HG02973 (cell line): ENCODE data around the gene ROBO3.

Experiments used
- ATAC-seq: cut with Tn5 transposase; IDR thresholded peaks from one replicate; pipeline ENCODE4 v1.9.1; 2021; ENCODE audit warnings: moderate library complexity; ENCODE audit not compliant: unreplicated experiment

The ROBO3 gene

DNA sequence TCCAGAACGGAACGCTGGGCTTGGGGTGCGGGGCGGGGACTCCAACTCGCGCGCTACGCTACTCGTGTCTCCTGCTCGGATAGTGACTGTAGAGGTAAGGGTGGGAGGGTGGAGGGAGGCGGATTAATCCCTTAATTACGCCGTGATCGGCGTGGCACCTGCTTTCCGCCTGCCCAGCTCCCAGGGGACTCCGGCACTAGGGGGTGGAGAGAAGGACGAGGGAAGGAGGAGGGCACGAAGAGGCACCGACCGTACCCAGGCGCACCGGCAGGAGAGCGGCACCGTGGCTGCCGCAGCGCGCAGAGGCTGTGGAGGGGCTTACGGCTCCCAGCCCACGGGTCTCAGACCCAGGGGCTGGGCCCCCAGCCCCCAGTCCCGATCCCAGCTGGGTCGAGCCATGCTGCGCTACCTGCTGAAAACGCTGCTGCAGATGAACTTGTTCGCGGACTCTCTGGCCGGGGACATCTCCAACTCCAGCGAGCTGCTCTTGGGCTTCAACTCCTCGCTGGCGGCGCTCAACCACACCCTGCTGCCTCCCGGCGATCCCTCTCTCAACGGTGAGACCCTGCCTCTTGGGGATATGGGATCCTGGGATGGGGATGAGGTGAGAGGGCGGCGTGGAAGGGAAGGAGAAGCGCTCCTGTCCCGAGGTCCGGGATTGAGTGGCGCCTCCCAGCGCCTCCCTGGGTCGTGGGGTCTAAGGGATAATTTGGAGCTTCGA lies at the start of gene ROBO3:
Gene ROBO3 (plus strand): TSS at position 252 of the 721 bp plus-strand sequence. CDS start 146 bp downstream, at position 398.
- no peak for ATAC-seq

- ATAC-seq: no peak
These were observed 48.2 kb upstream of the ROBO3 start for GRCh38 chr11:124817036-124817435.

DNA sequence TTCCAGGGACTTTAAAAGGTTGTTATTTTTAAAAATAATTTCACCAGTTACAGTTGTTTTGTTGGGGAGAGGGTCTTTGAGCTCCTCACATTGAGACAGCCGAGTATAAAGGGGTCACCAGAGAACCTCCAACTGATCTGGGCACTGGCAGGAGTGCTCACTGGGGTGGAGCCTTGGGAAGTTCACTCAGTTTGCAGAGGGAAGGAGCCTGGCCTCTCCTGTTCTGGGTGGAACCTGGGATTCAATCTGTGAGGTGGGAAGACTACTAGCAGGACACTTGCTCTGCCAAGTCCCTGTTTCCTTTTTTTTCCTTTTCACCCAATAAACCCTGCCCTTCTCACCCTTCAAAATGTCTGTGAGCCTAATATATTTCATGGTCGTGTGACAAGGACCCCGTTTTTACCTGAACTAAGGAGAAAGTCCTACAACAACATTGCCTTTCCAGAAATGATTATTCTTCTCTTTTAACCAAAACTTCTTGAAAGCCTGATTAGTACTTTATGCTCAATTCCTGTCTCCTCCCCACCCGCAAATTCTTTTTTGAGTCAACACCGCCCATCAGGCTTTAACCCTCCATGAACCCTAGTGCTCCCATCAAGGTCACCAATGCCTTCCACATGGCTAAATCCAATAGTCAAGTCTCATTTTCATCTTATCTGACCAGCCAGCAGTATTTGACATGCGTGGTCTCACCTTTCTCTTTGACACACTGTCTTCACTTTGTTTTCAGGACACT lies 43.1 kb upstream of the ROBO3 start:
- no peak for ATAC-seq

DNA sequence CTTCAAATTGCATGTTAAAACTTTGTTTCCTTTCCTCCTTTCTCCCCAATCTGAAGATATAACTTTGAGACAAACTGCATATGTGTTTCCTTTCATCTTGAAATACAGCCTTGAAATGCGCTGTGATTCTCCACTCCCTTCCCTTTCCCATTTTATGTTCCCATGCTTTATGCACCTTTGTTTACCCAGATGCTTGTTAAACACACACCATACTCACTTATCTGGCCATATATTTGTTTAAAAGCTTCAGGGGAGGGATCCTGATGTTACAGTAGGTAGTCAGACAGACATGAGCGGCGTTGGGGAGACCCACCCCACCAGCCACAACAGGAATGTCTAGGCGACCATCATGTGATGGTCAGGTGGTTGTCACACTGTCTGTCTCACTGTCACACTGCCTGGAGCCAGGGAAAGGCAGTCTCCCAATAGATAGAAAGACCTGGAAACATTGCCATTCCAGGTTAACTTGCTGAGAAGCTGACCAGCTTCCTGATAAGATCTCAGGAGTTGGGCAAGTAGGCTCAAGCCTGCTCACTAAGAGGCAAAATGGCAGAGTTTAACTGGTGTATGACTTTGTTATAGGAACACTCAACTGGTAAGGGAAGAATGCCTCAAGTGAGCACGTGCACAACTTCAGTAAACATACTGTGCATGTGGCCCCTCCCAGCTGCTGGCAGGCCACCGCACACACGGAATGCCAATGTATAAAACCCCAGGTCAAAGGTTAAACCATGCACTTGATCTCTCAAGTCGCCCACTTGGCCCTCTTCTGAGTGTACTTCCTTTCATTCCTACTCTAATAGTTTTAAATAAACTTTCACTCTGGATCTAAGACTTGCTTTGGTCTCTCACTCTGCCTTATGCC lies 41.5 kb upstream of the ROBO3 start:
- no peak for ATAC-seq

GRCh38 chr11:124825876-124826275 lies 39.4 kb upstream of the ROBO3 start:
- ATAC-seq: no peak

- ATAC-seq: no peak
These were observed 35.2 kb upstream of the ROBO3 start for GRCh38 chr11:124829986-124830385.

GRCh38 chr11:124830749-124831148 lies 34.5 kb upstream of the ROBO3 start:
- ATAC-seq: no peak

GRCh38 chr11:124831897-124832296 lies 33.3 kb upstream of the ROBO3 start:
- no peak for ATAC-seq

GRCh38 chr11:124832571-124832970 lies 32.7 kb upstream of the ROBO3 start:
- ATAC-seq: no peak

- no peak for ATAC-seq
These were observed 30.6 kb upstream of the ROBO3 start for GRCh38 chr11:124834526-124835180.

GRCh38 chr11:124835918-124836317 lies 29.3 kb upstream of the ROBO3 start:
- no peak for ATAC-seq

- ATAC-seq: no peak
These were observed 27.8 kb upstream of the ROBO3 start for GRCh38 chr11:124837491-124837856.

GRCh38 chr11:124838805-124839127 lies 26.5 kb upstream of the ROBO3 start:
- ATAC-seq: no peak

GRCh38 chr11:124839128-124839971 lies 25.9 kb upstream of the ROBO3 start:
- no peak for ATAC-seq

- no peak for ATAC-seq
These were observed 25.1 kb upstream of the ROBO3 start for GRCh38 chr11:124839972-124840621.

DNA sequence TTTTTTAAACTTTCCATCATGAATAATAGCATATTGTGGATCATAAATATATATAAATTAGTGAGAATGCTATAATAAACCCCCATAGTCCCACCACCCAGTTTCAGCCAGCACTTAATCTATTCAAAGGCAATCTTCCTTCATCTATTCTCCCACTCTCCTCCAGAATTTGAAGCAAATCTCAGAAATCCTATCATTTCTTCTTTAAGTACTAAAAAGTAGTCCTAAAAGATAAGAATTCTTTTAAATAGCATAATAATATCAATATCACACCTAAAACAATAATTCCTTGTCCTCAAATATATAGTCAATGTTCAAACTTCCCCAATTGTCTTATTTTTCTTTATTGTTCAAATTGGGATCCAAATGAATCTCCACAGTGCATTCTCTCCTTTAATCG lies 24.6 kb upstream of the ROBO3 start:
- ATAC-seq: no peak

- no peak for ATAC-seq
These were observed 24.0 kb upstream of the ROBO3 start for GRCh38 chr11:124841201-124841600.

- ATAC-seq: no peak
These were observed 23.4 kb upstream of the ROBO3 start for GRCh38 chr11:124841840-124842239.

DNA sequence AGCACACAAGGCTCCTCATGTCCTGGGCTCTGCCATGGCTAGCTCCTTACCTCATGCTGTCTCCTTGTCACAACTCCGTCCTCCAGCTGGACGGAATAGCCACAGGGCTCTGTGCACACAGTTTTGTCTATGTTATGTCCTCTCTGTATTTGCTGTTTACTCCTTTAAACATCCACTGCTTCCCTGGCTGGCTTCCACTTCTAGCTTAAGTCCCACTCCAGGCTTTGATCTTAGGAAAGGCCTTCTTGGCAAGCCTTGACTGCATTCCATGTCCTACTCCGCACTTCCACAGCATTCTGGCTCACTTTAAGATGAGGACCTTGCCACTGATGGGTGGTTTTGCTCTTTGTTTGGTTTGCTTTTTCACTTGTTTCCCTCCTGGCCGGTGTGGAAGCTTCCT lies 22.9 kb upstream of the ROBO3 start:
- ATAC-seq: no peak

- no peak for ATAC-seq
These were observed 21.7 kb upstream of the ROBO3 start for GRCh38 chr11:124843616-124843910.
